Measurements from ENCODE around the gene SPOCD1.
"Not testable (repeated sequence)": the region's sequence is repeated elsewhere in the genome, so short reads cannot be mapped to it uniquely, and the experiment has no call there.

SPOCD1 gene

DNA sequence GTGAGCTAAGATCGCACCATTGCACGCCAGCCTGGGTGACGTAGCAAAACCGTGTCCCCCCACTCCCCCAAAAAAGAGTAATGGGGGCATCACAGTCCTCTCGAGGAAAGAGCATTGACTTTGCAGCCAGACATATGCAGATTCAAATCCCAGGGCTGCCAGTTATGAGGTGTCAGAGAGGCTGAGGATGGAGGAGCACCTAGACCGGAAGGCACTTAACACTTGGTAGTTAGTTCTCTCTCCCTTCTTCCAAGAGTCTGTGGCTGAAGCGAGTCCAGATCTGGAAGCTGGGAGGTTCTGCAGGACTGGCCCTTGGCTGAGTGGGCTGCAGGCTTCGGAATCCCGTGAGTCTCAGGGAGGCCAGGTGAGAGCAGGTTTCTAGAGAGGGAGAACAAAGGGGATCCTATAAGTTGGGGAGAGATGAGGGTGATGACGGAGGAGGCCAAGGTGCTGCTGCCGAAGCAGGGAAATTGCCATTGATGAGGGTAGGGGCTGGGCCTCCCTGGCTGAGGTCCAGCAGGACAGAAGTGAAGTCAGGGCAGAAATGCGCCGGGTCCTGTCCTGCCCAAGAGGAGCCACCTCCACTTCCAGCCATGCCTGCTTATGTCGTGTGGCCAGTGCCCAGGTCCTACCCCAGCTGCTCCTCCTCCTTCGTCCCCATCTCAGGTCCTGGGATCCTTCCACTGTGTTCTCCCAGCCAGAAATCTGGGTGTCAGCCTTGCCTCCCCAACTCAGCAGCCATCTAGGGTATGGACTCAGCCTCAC, 13.3 kb upstream of the SPOCD1 start:
- DNase-seq = no peak

DNA sequence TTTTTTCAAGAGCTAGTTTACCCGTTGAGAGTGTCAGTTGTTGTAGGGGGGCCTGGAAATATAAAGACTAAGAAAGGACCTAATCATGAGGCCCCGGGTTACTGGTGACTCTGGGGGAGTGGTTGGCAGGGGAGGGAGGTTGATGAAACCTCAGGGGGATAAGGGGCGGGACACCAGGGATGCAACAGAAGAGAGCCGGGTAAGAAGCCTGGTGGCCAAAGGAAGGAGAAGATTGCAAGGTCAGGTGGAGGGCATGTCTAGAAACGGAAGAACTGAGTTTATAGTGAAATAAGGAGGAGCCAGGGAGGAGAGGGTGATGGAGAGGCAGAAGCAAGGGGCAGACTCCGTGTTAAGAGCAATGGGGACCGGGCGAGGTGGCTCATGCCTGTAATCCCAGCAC, 12.5 kb upstream of the SPOCD1 start:
- no peak for DNase-seq

DNA sequence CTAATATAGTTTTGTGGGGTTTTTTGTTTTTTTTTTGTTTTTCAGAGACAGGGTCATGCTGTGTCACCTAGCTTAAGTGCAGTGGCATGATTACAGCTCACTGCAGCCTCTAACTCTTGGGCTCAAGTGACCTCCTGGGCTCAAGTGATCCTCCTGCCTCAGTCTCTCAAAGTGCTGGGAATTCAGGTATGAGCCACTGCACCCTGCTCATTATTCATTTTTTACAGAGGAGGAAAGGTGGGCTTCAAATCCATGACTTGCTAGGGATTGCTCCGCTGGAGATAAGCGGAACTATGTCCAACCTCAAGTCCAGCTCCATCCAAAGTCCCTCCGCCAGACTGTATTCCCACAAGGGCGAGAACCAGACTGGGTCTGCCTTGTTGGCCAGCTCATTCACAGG, 8.0 kb upstream of the SPOCD1 start:
- DNase-seq = no peak

DNA sequence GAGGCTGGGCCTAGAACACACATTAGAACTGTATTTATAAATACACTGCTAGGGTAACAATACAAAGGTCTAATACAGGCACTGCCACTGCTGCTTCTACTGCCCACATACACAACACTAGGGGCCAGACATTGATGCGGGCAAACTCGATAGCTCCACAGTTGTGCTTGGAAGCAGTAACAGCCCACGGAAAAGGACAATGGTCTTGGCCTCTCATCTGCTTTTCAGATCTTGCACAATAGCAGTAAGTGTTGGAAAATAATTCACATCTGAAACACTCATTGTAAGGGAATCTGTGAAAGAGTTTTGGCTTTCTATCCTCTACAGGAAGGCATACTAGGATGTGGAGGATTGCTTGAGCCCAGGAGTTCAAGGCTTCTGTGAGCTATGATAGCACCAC, 6.9 kb upstream of the SPOCD1 start:
- peak in 4 of 14 donors; percentile 9 to 41 (median 20) for DNase-seq

DNA sequence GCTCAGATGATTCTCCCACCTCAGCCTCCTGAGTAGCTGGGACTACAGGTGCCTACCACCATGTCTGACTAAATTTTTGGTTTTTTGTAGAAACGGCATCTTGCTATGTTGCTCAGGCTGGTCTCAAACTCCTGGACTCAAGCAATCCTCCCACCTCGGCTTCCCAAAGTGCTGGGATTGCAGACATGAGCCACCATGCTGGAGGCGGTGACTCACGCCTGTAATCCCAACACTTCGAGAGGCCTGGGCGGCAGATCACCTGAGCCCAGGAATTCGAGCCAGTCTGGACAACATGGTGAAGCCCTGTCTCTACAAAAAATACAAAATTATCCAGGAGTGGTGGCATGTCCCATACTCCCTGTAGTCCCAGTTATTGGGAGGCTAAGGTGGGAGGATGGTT, 4.4 kb upstream of the SPOCD1 start:
- DNase-seq = not testable (repeated sequence)

DNA sequence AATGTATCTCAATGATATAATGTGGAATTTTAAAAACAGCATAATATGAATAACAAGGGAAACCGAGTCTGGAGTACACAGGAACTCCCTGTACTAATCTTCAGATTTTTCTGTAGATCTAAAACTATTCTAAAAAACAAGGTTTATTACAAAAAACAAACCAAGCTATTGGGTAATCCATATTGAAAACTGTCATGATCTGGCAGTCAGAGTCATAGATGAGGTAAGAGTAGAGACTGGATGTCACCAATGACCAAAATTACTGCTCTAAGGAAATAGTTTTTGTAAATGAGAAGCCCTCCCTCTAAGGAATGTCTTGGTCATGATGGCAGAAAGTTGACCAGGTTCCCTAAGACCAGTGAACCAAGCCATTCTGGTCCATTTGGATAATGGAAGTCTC, 2.4 kb upstream of the SPOCD1 start:
- DNase-seq = no peak

DNA sequence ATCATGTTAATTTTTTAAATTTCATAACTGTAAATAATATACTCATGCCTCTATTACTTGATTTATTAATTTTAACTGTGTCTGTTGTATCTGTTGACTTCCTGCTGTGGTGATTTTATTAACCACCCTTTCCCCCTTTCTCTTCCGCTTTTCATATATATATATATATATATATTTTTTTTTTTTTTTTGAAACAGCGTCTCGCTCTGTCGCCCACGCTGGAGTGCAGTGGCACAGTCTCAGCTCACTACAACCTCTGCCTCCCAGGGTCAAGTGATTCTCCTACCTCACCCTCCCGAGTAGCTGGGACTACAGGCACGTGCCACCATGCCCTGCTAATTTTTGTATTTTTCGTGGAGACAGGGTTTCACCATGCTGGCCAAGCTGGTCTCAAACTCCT, 1.1 kb upstream of the SPOCD1 start:
- DNase-seq = not testable (repeated sequence)

DNA sequence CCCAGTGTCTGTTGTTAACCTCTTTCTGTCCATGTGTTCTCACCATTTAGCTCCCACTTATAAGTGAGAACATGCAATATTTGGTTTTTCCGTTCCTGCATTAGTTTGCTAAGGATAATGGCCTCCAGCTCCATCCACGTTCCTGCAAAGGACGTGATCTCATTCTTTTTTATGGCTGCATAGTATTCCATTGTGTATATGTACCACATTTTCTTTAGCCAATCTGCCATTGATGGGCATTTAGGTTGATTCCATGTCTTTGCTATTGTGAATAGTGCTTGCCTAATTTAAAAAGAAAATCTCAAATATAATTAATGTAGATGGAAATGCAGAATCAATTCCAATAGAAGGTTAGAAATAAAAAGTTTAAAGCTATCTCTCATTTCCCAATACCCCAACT, 679 bp upstream of the SPOCD1 start:
- not testable (repeated sequence) for DNase-seq

DNA sequence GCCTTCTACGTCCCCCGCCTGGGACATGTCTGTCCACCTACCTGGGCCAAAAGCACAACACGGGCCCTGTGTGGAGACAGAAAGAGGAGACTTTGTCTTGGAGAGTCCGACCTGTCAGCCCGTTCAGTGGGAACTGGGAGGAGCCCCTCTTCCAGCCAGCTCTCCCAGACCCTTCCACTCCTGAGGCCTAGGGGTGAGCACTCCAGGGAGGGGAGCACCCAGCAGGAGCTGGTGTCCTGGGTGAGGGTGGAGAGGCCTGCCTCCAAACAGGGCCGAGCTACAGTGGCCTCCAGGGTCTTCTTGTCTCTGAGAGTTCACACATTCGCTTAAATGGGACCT, 546 bp downstream of the SPOCD1 start:
- DNase-seq = no peak

DNA sequence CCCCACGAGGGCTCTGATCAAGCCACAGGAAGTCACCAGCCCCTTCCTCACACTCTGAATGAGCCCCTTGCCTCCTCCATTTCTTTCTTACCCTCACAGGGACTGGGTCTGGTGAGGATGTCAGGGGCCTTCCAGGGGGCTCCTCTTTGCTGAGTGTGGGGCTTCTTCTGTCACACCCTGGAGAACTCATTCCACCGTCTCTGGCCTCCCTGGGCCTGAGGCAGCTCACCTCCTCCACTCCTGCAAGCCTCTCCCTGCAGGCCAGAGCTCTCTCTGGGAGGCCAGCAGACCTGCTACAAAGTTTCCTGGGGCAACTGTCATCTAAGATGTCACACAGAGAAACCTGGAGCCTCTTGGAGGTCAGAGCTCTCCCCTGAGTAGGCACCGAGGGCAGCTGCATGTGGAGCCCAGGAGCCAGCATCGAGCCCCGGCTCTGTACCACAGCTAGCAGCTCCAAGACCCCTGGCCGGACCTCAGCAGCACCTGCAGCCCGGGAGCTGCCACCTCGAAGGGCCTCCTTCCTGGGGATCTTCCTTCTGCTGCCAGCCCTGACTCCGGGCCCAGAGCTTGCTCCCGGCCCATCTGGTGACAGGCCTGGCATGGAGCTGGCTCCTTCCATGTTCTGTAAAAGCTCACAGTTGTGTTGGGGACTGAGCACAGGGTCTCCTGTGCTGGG, 1.1 kb downstream of the SPOCD1 start:
- DNase-seq = no peak

DNA sequence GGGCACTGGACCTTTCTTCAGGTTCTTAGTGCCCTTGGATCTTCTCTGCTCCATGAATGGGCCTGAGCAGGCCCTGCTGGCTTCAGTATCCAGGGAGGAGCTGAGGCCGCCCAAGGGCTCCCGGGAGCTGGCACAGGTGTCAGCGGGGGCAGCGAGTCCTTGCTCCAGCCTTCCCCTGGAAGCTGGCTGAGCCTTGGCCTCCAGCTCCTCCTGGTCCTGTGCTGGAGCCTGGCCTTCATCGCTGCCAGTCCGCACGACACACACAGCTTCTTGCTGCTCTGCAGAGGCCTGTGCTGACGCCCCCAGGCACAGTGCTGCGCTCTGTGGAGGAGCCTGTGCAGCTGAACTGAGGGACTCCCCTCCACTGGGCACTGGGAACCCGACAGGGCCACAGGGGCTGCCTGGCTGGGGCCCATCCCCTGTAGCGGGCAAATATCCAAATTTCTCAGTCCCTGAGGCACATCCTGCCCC, 1.7 kb downstream of the SPOCD1 start:
- DNase-seq = peak in 1 of 14 donors; percentile 32

DNA sequence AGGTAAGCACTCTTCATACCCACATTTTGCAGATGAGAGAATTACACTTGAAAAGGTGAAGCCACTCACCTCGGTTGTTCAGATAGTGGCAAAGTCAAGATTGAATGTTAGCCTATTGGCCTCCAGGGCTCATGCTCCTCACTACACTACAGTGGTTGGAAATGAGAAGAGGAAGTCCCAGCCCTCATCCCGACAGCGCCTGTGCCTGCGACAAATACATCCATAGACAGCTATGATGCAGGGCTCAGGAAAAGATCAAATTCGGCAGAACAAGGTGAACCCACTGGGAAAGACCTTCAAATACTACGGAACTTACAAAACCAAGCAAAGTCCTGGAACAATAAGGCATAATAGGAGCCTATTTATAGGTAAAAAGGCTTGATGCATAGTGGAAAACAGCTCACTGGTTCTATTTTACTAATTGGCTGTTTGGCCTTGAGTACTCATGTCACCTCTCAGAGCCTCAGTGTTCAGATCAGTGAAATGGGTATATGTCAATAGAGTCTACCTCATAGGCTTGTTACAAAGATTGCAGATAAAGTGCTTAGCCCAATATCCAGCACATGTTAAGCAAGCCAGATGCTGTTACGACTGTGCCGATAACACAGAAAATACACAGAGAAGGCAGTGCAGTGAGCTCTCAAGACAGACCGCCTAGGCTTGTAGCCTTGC, 3.5 kb downstream of the SPOCD1 start:
- no peak for DNase-seq

DNA sequence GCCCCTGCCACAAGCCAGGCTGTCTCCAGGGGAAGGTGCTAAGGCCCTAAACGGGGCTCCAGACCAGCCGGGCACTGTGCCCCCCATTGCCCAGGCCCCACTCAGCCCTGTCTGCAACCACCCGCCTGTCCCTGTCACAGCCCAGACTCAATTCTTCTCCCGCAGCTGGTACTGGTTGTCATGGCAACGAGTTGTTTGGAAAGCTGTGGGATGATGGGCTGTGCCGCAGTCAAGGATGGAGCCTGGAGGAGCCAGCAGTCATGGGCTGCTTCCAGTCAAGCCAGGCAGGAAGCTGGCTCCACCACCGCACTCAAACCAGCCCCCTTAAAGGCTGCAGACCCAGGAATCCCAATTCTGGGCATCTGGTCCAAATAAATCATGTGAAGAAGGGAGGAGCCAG, 4.2 kb downstream of the SPOCD1 start:
- peak in 12 of 14 donors; percentile 19 to 84 (median 76) for DNase-seq

DNA sequence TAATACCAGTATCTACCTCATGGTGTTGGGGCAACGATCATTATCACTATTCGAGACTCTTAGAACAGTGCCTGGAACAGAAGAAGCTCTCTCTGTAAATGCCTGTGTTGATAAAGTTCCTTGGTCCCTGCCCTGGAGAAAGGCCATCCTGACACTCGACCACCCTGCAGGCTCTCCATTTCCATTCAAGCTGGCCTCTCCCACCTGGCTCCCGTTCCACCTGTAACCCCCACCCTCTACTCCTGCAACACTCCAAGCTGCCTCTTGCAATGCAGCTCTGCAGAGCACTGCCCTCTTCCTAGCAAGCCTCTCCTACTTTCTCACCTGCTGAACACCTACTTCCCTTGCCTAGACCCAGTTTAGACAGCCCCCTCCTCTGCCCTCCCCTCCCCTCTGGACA, 6.1 kb downstream of the SPOCD1 start:
- no peak for DNase-seq

DNA sequence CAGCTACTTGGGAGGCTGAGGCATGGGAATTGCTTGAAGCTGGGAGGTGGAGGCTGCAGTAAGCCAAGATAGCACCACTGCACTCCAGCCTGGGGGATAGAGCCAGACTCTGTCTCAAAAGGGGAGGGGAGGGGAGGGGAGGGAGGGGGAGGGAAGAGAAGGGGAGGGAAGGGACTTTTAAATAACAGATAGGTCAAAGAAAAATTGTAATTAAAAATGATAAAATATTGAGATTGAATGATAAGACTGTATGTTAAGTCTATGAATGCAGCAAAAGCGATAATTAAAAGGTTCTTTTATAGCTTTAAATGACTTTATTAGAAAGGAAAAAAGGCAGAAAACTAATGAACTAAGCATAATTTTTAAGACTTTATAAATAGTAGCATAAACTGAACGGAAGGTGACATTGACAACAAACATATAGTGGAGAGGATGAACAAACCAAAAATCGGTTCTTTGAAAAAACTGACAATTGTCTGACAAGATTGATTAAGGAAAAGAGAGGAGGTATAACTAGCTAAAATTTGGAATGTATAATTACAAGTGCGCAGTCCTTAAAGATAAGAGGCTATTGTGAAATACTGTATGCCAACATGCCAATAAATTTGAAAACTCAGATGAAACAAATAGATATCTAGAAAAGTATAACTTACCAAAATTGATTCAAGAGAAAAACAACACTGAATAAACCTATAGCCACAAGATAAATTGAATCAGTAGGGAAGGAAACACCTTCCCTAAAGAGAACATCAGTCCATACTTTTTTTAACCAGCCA, 8.4 kb downstream of the SPOCD1 start:
- DNase-seq = no peak

DNA sequence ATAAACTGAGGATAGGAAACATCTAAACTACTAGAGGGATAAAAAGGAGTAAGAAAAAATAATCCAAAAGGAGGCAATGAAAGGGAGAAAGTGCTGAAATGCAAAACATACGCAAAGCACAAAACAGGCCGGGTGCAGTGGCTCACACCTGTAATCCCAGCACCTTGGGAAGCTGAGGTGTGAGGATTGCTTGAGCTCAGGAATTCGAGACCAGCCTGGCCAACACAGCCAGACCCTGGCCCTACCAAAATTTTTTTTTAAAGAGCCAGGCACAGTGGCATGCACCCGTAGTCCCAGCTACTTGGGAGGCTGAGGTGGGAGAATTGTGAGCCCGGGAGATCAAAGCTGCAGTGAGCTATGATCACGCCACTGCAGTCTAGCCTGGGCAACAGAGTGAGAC, 10.5 kb downstream of the SPOCD1 start:
- DNase-seq = no peak

DNA sequence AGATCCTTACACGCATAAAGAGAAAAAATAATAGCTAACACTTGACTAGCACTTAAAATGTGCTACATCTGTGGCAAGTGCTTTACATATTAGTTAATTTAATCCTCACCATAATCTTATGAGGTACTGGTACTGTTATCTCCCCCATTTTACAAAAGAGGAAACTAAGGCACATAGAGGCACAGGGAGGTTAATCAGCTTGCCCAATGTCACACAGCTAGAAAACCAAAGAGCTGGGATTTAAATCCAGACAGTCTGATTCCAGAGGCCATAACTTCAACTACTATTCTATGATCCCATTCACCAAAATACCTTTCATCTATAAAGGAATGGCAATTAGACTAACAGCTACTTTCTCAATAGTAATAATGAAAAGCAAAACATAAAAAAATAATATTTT, 11.7 kb downstream of the SPOCD1 start:
- DNase-seq = no peak

DNA sequence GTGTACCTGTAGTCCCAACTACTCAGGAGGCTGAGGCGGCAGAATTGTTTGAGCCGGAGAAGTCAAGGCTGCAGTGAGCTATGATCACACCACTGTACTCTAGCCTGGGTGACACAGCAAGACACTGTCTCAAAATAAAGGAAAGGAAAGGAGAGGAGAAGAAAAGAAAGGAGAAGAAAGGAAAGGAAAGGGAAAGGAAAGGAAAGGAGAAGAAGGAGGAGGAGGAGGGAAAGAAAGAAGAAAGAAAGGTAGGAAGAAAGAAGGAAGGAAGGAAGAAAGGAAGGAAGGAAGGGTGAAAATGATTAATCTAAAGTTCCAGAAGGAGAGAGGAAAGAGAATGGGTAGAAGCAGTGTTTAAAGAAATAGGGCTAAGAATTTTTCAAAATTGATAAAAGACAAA, 12.2 kb downstream of the SPOCD1 start:
- DNase-seq = no peak

DNA sequence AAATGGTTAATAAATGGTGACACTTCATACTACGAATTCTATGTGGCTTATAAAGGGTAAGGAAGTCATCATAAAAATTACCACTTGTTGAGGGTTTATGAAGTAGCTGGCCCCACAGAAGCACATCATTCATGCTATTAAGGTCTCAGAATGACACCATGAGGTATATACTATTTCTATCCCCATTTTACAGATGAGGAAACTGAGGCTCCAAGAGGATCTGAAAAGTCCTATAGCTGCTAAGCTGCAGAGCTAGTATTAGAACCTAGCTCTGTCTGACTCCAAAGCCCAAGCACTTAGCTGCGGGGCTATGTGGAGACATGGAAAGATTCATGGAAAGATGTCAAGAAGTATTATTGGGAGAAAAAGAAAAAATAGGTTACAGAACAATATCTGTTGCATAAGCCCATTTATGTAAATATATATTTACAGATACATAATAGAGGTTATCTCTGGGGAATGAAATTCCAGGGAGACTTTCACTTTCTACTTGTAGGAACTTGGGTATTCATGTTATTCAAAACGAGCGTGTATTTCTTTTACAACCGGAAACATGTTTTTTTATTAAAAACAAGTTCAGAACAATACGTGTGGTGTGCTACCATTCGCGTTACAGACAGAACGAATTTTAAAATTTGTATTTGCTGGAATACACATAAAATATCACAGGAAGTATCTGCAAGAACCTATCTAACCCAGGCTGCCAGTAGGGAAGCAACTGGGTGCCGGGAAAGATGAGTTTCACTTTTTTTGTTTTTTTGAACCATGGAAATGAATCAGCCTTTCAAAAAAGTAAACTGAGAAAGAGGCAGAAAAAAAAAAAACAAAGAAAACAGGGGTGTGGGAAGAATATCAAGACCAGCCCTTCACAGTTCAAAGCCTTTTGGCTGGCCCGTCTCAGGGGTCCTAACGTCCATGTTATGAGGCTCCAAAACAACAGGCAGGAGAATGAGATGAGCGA, 13.4 kb downstream of the SPOCD1 start:
- DNase-seq = no peak

DNA sequence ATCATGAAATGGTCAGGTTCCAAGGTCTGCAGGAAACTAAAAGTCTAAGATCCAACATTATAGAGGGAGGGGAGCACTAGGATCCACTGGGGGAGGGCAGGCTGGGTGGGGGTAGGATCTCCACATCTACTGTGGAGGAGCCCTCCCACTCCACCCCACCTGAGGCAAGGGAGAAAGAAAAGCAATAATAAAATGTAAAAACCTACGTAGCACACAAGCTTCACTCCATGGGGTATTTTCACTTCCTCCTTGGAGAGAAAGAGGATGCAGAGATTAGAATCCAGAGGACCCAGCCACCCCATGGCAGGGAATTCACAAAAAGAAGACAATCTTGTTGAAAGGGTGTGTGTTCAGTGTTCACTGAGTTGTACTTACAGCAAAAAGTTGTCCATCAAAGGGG, 14.4 kb downstream of the SPOCD1 start:
- DNase-seq = no peak

DNA sequence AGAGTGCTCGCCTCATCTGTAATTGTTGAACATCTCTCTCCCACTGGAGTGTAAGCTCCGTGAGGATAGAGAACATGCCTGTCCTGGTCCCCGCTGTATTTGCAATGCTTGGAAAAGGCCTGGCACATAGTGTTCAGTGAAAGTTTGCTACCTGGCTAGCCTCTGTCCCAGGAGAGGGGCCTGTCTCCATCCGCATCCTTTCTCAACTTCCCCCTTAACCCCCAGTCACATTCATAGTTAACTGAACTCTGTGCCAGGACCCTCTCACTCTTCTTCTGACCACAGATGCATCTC, 15.2 kb downstream of the SPOCD1 start:
- no peak for DNase-seq

All from C1 segment of cervical spinal cord (tissue), 14 donors.